ENCODE data around the gene RAP1GAP.

The RAP1GAP gene

GRCh38 chr1:21670956-21671902 lies 2.1 kb upstream of the RAP1GAP start:
- H3K27ac Mint-ChIP-seq, result no peak overlapping the region
- H3K27me3 Mint-ChIP-seq (ENCODE audit: low read depth), result peaks cover 26% of the 10 kb centered on the region
- no peak for DNase-seq (ENCODE audit: low spot score)

DNA sequence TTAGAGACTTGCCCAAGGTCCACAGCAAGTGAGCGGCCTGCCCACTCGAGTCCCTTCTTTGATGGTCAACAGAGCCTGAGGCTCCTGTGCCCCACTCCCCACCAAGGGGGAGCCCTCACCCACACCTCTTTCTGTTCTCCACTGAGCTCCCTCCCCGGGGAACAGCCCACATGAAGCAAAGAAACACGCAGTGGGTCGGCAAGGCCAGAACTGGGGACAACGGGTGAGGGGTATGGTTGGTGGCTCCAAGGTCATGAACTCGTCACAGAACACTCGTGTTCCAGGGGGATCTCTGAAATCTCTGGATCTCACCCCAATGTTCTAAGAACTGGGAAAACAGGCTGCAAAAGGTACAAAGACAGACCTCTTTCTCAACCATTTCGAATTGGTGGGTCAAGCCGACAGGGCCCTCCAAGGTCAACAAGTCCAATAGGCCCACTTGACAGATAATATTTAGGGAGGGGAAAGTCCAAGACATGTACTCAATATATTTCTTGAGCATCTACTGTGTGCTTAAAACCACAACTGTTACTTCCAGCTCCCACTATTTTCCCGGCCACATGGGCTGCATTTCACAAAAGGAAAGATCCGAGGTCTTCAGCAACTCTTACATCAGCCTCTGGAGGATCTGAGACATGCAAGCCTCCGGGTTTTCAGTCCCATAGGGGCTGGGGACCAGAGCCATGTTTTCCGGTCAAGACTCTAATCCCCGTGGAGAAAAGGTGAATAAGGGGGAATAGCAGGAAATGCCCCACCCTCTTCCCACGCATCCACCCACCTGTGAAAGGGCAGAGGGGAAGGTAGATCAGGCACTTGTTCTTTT lies 1.1 kb upstream of the RAP1GAP start:
- no peaks in the 10 kb centered on the region for H3K9me3 Mint-ChIP-seq
- peak overlapping the region; percentile 46 for H3K4me3 Mint-ChIP-seq
- DNase-seq (ENCODE audit: low spot score), result no peak
- H3K36me3 Mint-ChIP-seq (ENCODE audit: low read depth), result no peaks in the 10 kb centered on the region
- H3K27ac Mint-ChIP-seq, result no peak overlapping the region
- H3K27me3 Mint-ChIP-seq (ENCODE audit: low read depth), result peaks cover 26% of the 10 kb centered on the region
- H3K4me1 Mint-ChIP-seq (ENCODE audit: low read depth), result peaks cover 2% of the 10 kb centered on the region

More at GRCh38 chr1:21670956-21671902, 2.1 kb upstream of the RAP1GAP start:
- no peaks in the 10 kb centered on the region for H3K36me3 Mint-ChIP-seq (ENCODE audit: low read depth)
- no peaks in the 10 kb centered on the region for H3K9me3 Mint-ChIP-seq
- H3K4me3 Mint-ChIP-seq, result no peak overlapping the region
- peaks cover 2% of the 10 kb centered on the region for H3K4me1 Mint-ChIP-seq (ENCODE audit: low read depth)

DNA sequence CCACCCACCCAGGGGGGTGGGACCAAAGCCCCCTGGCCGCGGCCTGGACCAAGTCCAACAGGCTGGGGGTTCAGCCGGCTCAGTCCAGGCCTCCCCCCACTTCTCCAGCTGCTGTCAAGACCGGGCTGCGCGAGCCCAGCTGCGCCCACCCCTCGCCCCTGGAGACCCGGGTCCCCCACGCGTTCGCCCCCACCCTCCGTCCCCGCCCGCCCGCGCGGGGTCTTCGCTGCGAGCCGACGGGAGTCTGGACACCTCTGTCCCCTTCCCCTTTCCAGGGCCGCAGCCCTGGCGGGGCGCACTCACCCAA lies 253 bp downstream of the RAP1GAP start:
- Mint-ChIP-seq H3K4me1 (ENCODE audit: low read depth) (peaks cover 2% of the 10 kb centered on the region), H3K9me3 (no peaks in the 10 kb centered on the region), H3K27me3 (ENCODE audit: low read depth) (peaks cover 28% of the 10 kb centered on the region), H3K27ac (no peak overlapping the region), H3K36me3 (ENCODE audit: low read depth) (no peaks in the 10 kb centered on the region), H3K4me3 (no peak overlapping the region)
- DNase-seq (ENCODE audit: low spot score), result no peak

DNA sequence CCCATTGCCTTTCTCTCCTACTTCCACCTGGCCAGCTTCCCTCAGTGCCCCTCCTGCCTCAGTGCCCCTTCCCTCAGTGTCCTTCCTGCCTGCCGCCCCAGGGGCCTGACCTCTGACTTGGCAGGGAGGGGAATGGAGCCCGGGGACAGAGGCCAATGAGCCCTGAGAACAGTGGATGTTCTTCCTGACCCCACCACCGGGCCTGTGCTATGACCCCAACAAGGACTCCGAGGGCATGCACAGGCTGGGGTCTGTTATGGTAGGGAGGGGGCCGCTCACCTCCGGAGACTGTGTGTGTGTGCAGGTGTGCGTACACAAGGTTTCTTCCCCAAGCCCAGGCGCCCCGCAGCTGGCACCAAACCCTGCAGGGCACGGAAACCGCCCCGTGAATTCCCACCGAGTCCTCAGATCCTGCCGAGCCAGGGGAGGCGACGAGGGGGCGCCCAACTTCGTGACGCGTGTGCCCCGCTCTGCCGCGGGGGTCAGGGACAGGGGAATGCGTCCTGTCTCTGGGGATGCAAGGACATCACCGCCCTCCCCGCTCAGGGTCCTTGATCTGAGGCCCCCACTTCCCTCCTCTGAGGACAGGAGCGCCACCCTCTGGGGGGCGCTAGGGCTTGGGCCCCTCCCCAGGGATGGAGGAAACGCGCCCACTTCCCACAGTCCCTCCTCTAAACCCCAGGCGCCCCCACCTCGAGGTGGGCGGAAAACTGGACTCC lies 766 bp downstream of the RAP1GAP start:
- Mint-ChIP-seq H3K27ac (no peak overlapping the region), H3K9me3 (no peaks in the 10 kb centered on the region), H3K36me3 (ENCODE audit: low read depth) (no peaks in the 10 kb centered on the region), H3K27me3 (ENCODE audit: low read depth) (peaks cover 28% of the 10 kb centered on the region), H3K4me3 (no peak overlapping the region), H3K4me1 (ENCODE audit: low read depth) (peaks cover 2% of the 10 kb centered on the region)
- DNase-seq (ENCODE audit: low spot score), result no peak

GRCh38 chr1:21667348-21668231 lies 1.6 kb downstream of the RAP1GAP start:
- no peaks in the 10 kb centered on the region for H3K9me3 Mint-ChIP-seq
- DNase-seq (ENCODE audit: low spot score), result no peak
- H3K27ac Mint-ChIP-seq, result no peak overlapping the region
- peaks cover 28% of the 10 kb centered on the region for H3K27me3 Mint-ChIP-seq (ENCODE audit: low read depth)
- H3K4me1 Mint-ChIP-seq (ENCODE audit: low read depth), result no peaks in the 10 kb centered on the region
- H3K4me3 Mint-ChIP-seq, result no peak overlapping the region
- H3K36me3 Mint-ChIP-seq (ENCODE audit: low read depth), result no peaks in the 10 kb centered on the region

DNA sequence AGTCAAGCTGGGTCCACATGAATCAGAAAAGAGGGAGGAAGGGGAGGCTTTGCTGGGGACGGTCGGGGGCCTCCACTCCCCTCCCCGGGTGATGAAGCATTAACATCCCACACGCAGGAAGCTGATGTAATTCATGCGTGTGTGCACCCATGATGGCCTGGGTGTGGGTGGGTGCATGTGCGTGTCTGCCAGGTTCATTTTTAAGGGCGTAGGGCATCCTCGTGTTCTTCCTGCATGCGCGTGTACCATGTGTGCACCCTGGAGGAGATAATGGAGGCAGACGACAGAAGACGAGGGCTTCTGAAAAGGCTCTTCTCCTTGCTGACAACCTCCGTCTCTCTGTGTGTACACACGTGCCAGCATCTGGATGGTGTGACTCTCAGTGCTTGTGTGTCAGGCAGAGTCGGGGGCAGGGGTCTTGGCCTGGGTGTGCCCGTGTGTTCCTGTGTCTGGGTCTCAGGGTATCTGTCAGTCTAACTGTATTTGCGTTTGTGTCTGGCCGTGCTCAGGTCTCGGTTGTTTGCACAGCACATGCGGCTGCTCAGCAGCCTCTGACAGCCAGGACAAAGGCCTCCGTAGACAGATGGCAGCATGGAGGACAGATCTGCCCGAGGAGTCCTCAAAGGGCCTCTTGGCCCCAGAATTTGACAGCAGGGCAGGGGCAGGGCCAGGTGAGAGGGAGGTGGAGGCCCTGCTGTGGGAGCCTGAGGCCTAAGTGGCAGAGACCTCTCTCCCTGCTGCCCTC lies 2.4 kb downstream of the RAP1GAP start:
- Mint-ChIP-seq H3K4me3 (no peak overlapping the region), H3K27me3 (ENCODE audit: low read depth) (peaks cover 28% of the 10 kb centered on the region), H3K36me3 (ENCODE audit: low read depth) (no peaks in the 10 kb centered on the region), H3K27ac (no peak overlapping the region), H3K4me1 (ENCODE audit: low read depth) (no peaks in the 10 kb centered on the region), H3K9me3 (no peaks in the 10 kb centered on the region)
- no peak for DNase-seq (ENCODE audit: low spot score)

- Mint-ChIP-seq H3K4me3 (no peak overlapping the region), H3K36me3 (ENCODE audit: low read depth) (no peaks in the 10 kb centered on the region), H3K4me1 (ENCODE audit: low read depth) (no peaks in the 10 kb centered on the region), H3K27ac (no peak overlapping the region), H3K9me3 (no peaks in the 10 kb centered on the region), H3K27me3 (ENCODE audit: low read depth) (peaks cover 26% of the 10 kb centered on the region)
- no peak for DNase-seq (ENCODE audit: low spot score)
Observed at GRCh38 chr1:21665711-21666575, 3.2 kb downstream of the RAP1GAP start.

DNA sequence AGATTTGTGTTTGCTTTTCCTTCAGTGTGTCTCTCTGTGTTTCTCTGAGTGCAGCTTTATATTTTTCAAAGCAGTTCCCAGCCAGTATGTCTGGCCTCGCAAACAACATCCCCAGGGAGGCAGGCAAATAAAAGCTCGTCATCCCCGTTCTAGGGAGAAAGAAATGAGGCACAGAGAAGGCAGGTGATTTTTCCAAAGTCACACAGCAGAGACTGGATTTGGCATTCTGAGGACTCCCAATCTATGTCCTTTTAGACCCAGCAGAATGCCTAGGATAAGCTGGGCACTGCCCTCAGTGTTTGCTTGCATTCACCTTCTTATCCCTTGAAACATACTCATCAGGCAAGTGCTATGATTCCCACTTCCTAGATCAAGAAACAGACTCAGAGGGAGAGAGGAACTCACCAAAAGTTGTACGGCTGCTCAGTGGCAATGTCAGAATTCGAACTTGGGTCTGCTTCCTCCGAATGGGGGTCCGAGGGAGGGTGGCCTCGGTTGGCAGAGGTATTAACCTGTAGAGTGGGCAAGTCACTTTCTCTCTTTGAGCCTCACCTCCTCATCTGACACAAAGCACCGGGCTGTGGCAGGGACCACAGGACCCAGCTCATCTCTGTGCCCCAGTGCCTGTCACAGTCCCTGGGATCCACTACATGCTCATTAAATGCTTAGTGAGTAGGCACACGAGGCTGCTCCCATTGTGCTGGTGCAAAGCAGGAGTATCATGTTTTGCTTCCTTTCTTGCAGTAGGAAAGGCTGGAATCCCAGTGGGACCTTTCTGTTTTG lies 4.2 kb downstream of the RAP1GAP start:
- Mint-ChIP-seq H3K36me3 (ENCODE audit: low read depth) (no peaks in the 10 kb centered on the region), H3K4me3 (no peak overlapping the region), H3K27me3 (ENCODE audit: low read depth) (peaks cover 23% of the 10 kb centered on the region), H3K4me1 (ENCODE audit: low read depth) (no peaks in the 10 kb centered on the region), H3K27ac (no peak overlapping the region), H3K9me3 (no peaks in the 10 kb centered on the region)
- no peak for DNase-seq (ENCODE audit: low spot score)

- peaks cover 3% of the 10 kb centered on the region for H3K4me1 Mint-ChIP-seq (ENCODE audit: low read depth)
- H3K27me3 Mint-ChIP-seq (ENCODE audit: low read depth), result peaks cover 27% of the 10 kb centered on the region
- H3K9me3 Mint-ChIP-seq, result no peaks in the 10 kb centered on the region
- no peak overlapping the region for H3K27ac Mint-ChIP-seq
- no peak for DNase-seq (ENCODE audit: low spot score)
- no peak overlapping the region for H3K4me3 Mint-ChIP-seq
- no peaks in the 10 kb centered on the region for H3K36me3 Mint-ChIP-seq (ENCODE audit: low read depth)
Observed at GRCh38 chr1:21663951-21664805, 5.0 kb downstream of the RAP1GAP start.

- H3K4me3 Mint-ChIP-seq, result no peak overlapping the region
- H3K36me3 Mint-ChIP-seq (ENCODE audit: low read depth), result no peaks in the 10 kb centered on the region
- H3K4me1 Mint-ChIP-seq (ENCODE audit: low read depth), result peaks cover 3% of the 10 kb centered on the region
- no peak for DNase-seq (ENCODE audit: low spot score)
- H3K27me3 Mint-ChIP-seq (ENCODE audit: low read depth), result peaks cover 27% of the 10 kb centered on the region
- H3K27ac Mint-ChIP-seq, result no peak overlapping the region
- H3K9me3 Mint-ChIP-seq, result no peaks in the 10 kb centered on the region
Observed at GRCh38 chr1:21663248-21663950, 5.8 kb downstream of the RAP1GAP start.

Measured in T-helper 2 cell treated with Interferon-gamma antibody and Interleukin-4, amounts not matched to agents 5 μg/mL and 100 μg/mL, for 36 hours (primary cell).